GM21423 (cell line): ENCODE measurements around the gene QRFP.

Source experiments
- ATAC-seq: cut with Tn5 transposase; IDR thresholded peaks from one replicate; pipeline ENCODE4 v1.9.1; 2021; ENCODE audit warnings: mild to moderate bottlenecking, moderate library complexity; ENCODE audit not compliant: unreplicated experiment

Gene QRFP

DNA sequence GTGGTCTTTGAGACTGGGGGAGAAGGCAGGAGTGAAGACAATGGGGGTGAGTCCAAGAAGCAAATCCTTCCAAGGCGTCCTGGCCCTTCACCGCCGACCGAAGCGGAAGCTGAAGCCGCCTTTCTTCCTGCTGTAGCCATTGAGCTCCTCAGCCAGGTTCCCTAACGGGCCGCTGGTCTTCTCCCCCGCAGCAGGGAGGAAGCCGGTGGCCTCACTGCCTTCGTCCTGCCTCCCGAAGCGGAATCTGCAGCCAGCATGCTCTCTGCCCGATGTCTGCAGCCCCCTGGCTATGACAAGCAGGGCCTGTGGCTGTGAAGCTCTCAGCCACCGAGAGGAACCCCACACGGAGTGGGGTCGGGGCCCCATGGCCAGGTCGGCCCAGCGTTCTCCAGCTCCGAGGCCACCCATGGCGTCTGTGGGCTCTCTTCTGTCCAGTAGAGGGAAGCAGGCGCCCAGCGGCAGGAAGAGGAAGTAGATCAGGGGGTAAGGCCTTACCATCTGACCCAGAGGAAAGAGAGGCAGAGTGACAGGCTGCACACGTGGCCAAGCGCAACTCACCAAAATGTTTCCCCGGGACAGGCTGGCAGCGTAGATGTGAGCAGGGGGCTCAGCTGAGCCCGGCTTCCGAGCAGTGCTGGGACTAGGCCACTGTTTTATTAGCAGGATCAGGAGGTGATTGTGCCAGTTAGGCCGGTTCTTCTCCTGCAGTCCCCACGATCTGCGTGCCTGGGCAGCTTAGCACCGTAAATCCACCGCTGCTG, 3.1 kb downstream of the QRFP start:
- no peak for ATAC-seq

DNA sequence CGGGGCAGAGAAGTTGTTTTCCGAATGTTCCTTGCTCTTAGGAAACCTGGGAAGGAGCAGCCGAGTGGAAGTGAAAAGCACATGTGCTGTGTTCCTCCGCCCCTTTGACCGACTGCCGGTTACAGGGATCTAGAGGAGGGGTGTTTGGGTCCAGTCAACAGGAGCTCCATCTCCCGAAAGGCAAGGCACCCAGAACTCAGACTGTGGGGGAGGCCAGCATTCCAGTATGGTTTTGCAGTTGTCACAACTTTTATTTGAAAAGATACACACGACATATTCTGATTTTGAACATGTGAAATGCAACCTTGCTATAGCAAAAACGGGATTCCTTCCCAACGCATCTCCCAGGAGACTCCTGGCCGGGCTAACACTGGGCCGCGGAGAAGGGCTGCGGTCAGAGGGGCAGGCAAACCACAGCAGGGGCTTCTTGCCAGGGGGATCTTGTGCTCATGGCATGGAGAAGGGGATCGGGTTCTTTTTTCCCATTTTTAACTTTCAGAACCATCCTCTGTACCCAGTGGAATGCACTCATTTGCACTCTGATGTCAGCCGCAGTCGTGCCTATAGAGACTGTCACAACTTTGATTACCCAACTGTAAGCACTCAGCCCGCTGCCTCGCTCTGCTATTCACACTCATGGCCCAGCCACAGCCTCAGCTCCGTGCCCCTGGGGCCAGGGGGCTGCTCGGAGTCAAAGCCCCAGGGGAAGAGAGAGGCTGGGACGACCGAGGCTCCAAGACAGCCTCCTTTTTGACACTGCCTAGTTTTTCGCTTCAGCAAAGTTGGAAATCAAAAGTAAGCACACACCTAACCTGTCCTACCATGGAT, 3.9 kb downstream of the QRFP start:
- ATAC-seq = no peak

GRCh38 chr9:130891688-130892476, 4.7 kb downstream of the QRFP start:
- ATAC-seq = no peak

GRCh38 chr9:130890870-130891687, 5.5 kb downstream of the QRFP start:
- ATAC-seq = no peak

DNA sequence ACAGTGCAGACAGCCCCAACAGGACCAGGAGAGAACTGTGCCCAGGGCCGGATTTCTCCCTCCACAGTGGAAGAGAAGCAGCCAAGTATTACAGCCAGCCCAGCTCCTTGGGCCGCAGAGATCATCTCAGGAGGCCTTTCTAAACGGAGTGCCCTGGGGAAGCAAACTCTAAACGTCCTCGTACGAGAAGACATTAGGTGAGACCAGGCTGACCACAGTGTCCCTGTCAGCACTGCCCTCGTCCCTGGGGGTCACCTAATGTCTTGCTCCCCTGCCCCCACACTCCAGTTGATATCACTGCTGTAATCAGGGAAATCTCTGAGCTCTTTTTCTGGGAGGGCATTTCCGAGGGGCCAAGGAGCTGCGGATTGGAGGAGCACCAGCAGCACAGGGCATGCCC, 6.5 kb downstream of the QRFP start:
- no peak for ATAC-seq

- ATAC-seq = no peak
Observed at GRCh38 chr9:130888146-130888885, 8.3 kb downstream of the QRFP start.

DNA sequence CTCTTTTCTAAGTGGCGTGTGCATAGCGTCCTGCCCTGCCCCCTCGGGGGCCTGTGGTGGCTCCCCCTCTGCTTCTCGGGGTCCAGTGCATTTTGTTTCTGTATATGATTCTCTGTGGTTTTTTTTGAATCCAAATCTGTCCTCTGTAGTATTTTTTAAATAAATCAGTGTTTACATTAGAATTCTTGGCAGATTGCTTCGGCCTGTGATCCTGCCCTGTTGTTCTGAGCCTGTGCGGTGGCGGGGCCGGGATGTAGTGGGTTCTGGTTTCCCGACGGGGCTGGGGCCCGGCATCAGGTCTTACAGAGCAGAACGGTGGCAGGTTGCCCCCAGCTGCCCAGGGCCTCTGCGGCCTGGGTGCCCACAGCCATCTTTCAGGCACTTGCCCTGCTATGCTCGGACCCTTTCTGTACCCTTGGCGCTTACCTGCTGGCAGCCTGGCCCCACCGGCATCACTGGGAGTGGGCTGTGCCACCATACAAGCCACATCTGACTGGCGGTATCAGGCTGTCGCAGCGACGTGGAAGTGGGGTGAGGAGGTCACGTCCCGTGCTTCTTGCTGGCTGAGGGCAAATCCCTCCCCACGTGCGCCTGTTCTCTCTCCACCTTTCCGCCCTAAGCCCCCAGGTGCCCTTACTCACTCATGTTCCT, 9.0 kb downstream of the QRFP start:
- ATAC-seq = no peak

DNA sequence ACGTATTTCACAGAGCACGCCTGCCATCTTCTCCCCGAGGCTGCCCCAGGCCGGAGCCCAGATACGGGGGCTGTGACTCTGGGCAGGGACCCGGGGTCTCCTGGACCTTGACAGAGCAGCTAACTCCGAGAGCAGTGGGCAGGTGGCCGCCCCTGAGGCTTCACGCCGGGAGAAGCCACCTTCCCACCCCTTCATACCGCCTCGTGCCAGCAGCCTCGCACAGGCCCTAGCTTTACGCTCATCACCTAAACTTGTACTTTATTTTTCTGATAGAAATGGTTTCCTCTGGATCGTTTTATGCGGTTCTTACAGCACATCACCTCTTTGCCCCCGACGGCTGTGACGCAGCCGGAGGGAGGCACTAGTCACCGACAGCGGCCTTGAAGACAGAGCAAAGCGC, 9.6 kb downstream of the QRFP start:
- ATAC-seq = no peak

DNA sequence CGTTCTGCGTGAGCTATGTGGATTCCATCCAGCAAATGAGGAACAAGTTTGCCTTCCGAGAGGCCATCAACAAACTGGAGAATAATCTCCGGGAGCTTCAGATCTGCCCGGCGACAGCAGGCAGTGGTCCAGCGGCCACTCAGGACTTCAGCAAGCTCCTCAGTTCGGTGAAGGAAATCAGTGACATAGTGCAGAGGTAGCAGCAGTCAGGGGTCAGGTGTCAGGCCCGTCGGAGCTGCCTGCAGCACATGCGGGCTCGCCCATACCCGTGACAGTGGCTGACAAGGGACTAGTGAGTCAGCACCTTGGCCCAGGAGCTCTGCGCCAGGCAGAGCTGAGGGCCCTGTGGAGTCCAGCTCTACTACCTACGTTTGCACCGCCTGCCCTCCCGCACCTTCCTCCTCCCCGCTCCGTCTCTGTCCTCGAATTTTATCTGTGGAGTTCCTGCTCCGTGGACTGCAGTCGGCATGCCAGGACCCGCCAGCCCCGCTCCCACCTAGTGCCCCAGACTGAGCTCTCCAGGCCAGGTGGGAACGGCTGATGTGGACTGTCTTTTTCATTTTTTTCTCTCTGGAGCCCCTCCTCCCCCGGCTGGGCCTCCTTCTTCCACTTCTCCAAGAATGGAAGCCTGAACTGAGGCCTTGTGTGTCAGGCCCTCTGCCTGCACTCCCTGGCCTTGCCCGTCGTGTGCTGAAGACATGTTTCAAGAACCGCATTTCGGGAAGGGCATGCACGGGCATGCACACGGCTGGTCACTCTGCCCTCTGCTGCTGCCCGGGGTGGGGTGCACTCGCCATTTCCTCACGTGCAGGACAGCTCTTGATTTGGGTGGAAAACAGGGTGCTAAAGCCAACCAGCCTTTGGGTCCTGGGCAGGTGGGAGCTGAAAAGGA, 10.9 kb downstream of the QRFP start:
- no peak for ATAC-seq

- no peak for ATAC-seq
Observed at GRCh38 chr9:130884542-130885483, 11.8 kb downstream of the QRFP start.

DNA sequence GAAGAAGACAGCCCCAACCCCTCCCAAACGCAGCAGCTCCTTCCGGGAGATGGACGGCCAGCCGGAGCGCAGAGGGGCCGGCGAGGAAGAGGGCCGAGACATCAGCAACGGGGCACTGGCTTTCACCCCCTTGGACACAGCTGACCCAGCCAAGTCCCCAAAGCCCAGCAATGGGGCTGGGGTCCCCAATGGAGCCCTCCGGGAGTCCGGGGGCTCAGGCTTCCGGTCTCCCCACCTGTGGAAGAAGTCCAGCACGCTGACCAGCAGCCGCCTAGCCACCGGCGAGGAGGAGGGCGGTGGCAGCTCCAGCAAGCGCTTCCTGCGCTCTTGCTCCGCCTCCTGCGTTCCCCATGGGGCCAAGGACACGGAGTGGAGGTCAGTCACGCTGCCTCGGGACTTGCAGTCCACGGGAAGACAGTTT, 12.5 kb downstream of the QRFP start:
- ATAC-seq = no peak

GRCh38 chr9:130883479-130883878, 13.1 kb downstream of the QRFP start:
- no peak for ATAC-seq

DNA sequence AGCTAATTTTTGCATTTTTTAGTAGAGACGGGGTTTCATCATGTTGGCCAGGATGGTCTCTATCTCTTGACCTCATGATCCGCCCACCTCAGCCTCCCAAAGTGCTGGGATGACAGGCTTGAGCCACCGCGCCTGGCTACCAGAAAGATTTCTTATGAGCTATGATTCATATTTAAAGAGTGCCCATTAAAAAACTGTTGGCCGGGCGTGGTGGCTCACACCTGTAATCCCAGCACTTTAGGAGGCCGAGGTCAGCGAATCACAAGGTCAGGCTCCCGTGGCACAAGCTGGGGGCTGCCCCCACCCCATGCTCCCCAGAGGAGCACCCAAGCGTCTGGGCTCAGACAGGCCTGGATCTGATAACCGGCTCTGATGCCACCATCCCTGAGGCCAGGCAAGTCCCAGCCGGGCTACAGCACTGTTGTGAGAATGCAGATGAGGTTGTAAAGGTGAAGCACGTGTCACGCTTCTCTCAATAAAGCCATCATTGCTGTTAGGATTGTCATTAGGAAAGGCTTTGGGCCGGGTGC, 13.9 kb downstream of the QRFP start:
- no peak for ATAC-seq

DNA sequence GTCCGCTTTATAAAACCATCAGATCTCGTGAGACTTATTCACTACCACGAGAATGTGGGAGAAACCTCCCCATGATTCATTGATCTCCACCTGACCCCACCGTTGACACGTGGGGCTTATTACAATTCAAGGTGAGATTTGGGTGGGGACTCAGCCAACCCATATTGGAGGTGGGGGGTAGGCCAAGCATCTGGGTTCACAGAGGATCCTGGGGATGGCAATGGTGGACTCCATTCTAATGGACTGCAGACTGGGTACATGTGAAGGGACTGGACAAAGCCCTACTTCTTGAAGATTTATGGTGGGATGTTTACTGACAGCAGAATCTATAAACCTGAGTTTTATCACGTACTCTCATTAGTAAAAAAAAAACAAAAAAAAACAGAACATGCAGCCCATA, 15.1 kb downstream of the QRFP start:
- ATAC-seq = no peak

DNA sequence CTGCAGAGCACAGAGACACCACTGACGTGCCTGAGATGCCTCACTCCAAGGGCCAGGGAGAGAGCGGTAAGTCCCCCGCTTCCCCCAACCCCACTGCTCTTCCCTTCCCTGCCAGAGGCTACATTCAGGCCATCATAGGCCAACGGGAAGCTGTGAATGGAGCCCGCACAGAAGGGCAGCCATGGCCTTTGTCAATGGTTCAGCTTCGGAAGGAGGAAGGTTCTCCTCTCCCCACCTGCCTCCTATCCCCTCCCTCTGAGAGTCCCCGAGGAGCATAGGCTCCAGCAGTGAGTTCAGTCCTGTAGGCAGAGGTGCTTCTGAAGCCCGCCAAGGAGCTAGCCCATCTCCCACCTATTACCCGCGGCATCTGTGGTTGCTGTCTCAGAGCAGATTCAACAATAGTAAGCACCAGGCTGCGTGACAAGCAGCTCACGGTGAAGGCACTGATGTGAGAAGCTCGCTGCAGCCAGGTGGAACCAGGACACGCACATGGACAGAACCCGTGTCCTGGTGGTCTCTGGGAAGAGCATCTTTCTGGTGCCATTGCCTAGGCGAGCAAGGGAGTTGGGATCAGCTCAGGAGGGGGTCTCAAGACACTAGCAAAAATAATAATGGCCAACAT, 15.9 kb downstream of the QRFP start:
- no peak for ATAC-seq

DNA sequence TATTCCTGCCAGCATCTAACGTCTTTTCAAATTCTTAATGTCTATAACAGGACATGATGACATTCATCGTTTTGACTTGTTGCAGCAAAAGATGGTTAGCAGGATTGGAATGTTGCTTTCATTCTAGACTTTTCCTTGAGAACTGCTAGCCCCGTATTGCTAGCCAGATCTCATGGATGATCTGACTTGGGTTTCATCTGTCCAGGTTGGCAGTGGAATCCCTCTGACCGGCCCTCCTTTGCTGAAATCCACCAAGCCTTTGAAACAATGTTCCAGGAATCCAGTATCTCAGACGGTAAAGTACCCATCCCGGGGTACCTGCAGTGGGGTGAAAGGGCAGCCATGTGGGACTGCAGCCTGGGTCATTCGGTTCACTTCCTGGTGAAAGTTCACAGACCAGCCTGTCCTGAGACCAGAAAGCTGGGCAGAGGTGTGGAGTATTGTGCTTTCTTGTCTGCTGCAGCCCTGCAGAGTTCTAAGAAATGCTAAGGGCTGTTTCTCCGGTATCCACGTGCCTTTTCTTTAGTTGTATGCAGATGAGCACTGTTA, 16.7 kb downstream of the QRFP start:
- no peak for ATAC-seq
